Endodermal cell (in vitro differentiated cells): ENCODE data around the gene ATXN7L3. TPM values are rescaled to one million over a fixed set of nuclear protein-coding genes. Genes with fewer than 3 reads are reported as not detected.

Experiments
- DNase-seq: peaks from one replicate; pipeline ENCODE4 v3.0.0-alpha.2; 2017
- H3K27ac ChIP-seq: 2 replicates; pipeline ENCODE4 v1.5.1; 2013; ENCODE audit warnings: mild to moderate bottlenecking, low read depth, low read length, moderate library complexity
- H3K27me3 ChIP-seq: 2 replicates; pipeline ENCODE4 v1.6.1; 2013; ENCODE audit warnings: mild to moderate bottlenecking, low read length, moderate library complexity; ENCODE audit not compliant: insufficient read depth, control insufficient read depth, poor library complexity, severe bottlenecking
- H3K36me3 ChIP-seq: 2 replicates; pipeline ENCODE4 v1.7.0; 2013; ENCODE audit warnings: mild to moderate bottlenecking, low read length, moderate library complexity; ENCODE audit not compliant: control insufficient read depth, insufficient read depth
- H3K4me1 ChIP-seq: one replicate; pipeline ENCODE4 v1.7.0; 2013; ENCODE audit warnings: low read length; ENCODE audit not compliant: control insufficient read depth, insufficient read depth
- H3K4me3 ChIP-seq: 2 replicates; pipeline ENCODE4 v1.5.1; 2013; ENCODE audit warnings: mild to moderate bottlenecking, low read length, moderate library complexity
- H3K9ac ChIP-seq: 2 replicates; pipeline ENCODE4 v1.6.1; 2013; ENCODE audit warnings: mild to moderate bottlenecking, low read length, moderate library complexity; ENCODE audit not compliant: poor library complexity, severe bottlenecking; ENCODE audit errors: extremely low read depth
- H3K9me3 ChIP-seq: 2 replicates; pipeline ENCODE4 v1.6.1; 2013; ENCODE audit warnings: mild to moderate bottlenecking, low read length, moderate library complexity; ENCODE audit not compliant: control insufficient read depth
- H3K27ac Mint-ChIP-seq: 2 replicates; pipeline ENCODE4 v1.8.0; 2020; ENCODE audit warnings: mixed read lengths
- H3K27me3 Mint-ChIP-seq: 2 replicates; pipeline ENCODE4 v1.8.0; 2021; ENCODE audit warnings: mild to moderate bottlenecking, mixed read lengths; ENCODE audit not compliant: insufficient read depth
- H3K36me3 Mint-ChIP-seq: 2 replicates; pipeline ENCODE4 v1.8.0; 2020; ENCODE audit warnings: low read depth, mixed read lengths
- H3K4me1 Mint-ChIP-seq: 2 replicates; pipeline ENCODE4 v1.8.0; 2020; ENCODE audit warnings: mixed read lengths
- H3K4me3 Mint-ChIP-seq: 2 replicates; pipeline ENCODE4 v1.8.0; 2020; ENCODE audit warnings: mild to moderate bottlenecking, moderate library complexity, mixed read lengths
- H3K9me3 Mint-ChIP-seq: 2 replicates; pipeline ENCODE4 v1.8.0; 2020; ENCODE audit warnings: mild to moderate bottlenecking, mixed read lengths
- WGBS, 2 experiments: methylation state at CpG; one replicate each; pipeline versions ENCODE4 v1.1.5 to v1.1.7; 2013; ENCODE audit warnings: missing lambda C conversion rate in 2 of 2, mixed read lengths in 1 of 2; ENCODE audit not compliant: insufficient coverage in 1 of 2, insufficient read length in 1 of 2; 5-methylcytosine and 5-hydroxymethylcytosine counted together
- total RNA-seq, 2 donors: library from RNA; stranded (reverse); fragmentation: NEBNext Ultra II Directional in 1 of 2; extraction: Animal tissue kit (Norgen Biotek cat#: 25700) in 1 of 2; gene quantifications; 2 replicates in 1 of 2; 3 replicates in 1 of 2; pipeline ENCODE4 v1.2.1, GENCODE V29; 2021
- TF ChIP-seq, protein P1 (sequence below): fragments of 200-600 bp; sonication (generic); conservative IDR thresholded peaks from 2 replicates; pipeline ENCODE4 v1.5.0; 2021; ENCODE audit warnings: antibody characterized with exemption, mild to moderate bottlenecking

ATXN7L3 gene
- total RNA-seq, 2 donors from 2014 or later: 118 to 144 TPM

DNA sequence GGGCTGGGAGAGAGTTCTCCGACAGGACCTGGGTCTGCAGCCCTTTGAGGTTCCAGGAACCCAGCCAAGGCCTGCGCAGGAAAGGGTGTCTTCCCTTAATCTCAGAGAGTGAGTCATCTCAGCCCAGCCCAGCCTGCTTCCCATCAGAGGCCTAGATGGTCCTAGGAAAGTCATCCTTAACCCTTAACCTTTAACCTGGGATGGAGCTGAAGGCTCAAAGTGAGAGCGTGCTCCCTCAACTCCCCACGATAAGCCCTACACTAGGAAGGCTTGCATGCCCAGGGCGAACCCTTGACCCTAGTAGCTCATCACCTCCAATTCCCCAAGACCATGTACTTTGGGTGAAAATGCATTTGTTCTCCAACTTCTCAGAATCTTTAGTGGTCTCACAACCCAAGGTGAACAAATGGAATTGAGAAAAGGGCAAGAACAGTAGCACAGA, 4.8 kb upstream of the ATXN7L3 start:
- H3K27ac Mint-ChIP-seq: no peak overlapping the region
- peaks cover 8% of the 10 kb centered on the region for H3K4me1 ChIP-seq
- H3K4me3 ChIP-seq: no peak overlapping the region
- no peaks in the 10 kb centered on the region for H3K27me3 ChIP-seq
- peaks cover 33% of the 10 kb centered on the region for H3K36me3 ChIP-seq
- H3K9ac ChIP-seq: no peak overlapping the region
- no peaks in the 10 kb centered on the region for H3K9me3 ChIP-seq
- peaks cover 24% of the 10 kb centered on the region for H3K36me3 Mint-ChIP-seq
- H3K4me1 Mint-ChIP-seq: peaks cover 24% of the 10 kb centered on the region
- H3K27ac ChIP-seq: no peak overlapping the region
- no peak overlapping the region for H3K4me3 Mint-ChIP-seq
- H3K9me3 Mint-ChIP-seq: no peaks in the 10 kb centered on the region
- TF ChIP-seq, protein P1, sequence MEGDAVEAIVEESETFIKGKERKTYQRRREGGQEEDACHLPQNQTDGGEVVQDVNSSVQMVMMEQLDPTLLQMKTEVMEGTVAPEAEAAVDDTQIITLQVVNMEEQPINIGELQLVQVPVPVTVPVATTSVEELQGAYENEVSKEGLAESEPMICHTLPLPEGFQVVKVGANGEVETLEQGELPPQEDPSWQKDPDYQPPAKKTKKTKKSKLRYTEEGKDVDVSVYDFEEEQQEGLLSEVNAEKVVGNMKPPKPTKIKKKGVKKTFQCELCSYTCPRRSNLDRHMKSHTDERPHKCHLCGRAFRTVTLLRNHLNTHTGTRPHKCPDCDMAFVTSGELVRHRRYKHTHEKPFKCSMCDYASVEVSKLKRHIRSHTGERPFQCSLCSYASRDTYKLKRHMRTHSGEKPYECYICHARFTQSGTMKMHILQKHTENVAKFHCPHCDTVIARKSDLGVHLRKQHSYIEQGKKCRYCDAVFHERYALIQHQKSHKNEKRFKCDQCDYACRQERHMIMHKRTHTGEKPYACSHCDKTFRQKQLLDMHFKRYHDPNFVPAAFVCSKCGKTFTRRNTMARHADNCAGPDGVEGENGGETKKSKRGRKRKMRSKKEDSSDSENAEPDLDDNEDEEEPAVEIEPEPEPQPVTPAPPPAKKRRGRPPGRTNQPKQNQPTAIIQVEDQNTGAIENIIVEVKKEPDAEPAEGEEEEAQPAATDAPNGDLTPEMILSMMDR: no peak
- whole genome bisulfite sequencing, 2 experiments: 90 to 91% methylated on average over 2 to 5 of the region's 5 CpGs
- no peak for DNase-seq
- no peaks in the 10 kb centered on the region for H3K27me3 Mint-ChIP-seq

DNA sequence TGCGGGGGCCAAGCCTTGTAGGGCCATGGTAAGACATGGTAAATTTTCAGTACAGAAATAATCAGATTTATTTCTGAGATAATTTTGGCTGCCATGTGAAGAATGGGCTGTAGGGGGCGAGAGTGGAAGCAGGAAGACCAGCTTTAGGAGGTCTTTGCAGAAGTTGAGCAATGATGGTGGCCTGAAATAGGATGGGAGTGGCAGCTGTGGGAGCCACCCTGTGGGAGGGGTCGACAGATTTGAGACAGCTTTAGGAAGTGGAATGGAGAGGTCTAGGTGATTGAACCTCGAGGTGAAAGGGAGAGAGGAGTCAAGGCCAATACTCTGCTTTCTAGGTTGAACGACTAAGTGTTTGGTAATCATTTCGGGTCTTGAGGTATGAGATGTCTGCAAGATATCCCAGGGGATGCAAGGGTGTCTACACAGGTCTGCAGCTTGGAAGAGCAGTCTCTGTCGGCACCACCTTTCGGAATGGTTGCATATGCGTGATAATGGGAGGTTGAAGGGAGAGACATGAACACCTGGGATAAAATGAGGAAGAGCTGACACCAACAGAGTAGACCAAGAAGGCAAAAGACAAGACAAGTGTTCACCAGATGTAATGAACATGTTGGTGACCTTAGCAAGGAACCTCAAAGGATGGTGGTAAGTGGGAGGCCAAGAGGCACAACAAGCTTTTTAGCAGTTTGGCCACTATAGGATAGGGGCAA, 4.2 kb upstream of the ATXN7L3 start:
- Mint-ChIP-seq H3K27ac (peak overlapping the region; percentile 48), H3K4me3 (no peak overlapping the region), H3K4me1 (peaks cover 24% of the 10 kb centered on the region), H3K9me3 (no peaks in the 10 kb centered on the region), H3K36me3 (peaks cover 20% of the 10 kb centered on the region), H3K27me3 (no peaks in the 10 kb centered on the region)
- Histone ChIP-seq H3K36me3 (peaks cover 27% of the 10 kb centered on the region), H3K27ac (no peak overlapping the region), H3K9ac (no peak overlapping the region), H3K4me1 (peaks cover 8% of the 10 kb centered on the region), H3K4me3 (no peak overlapping the region), H3K9me3 (no peaks in the 10 kb centered on the region), H3K27me3 (no peaks in the 10 kb centered on the region)
- DNase-seq: peak; percentile 91
- TF ChIP-seq, protein P1: peak; percentile 86
- WGBS, 2 experiments: 59 to 76% methylated on average over 7 to 9 of the region's 9 CpGs

DNA sequence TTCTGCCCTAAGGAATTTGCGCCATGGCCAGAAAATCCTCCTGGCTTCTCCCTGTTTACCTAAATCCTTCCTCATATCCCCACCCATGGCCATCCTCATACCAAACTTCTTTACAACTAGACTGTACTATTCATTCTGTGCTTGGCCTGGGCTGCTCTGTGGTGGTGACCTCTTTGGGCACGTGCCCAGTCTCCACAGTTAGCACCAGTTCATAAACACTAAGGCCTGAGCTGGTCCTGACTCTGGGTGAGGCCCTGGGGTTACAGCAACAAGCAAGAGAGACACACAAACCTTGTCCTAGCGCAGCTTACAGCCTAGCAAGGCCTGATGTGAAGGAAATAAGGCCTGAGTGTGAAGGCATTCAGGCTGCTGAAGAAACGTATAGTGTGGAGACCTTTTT, 3.1 kb upstream of the ATXN7L3 start:
- TF ChIP-seq, protein P1: no peak
- H3K4me1 ChIP-seq: peaks cover 12% of the 10 kb centered on the region
- H3K27ac Mint-ChIP-seq: no peak overlapping the region

More for the DNA sequence above, 3.1 kb upstream of the ATXN7L3 start:
- Mint-ChIP-seq H3K9me3 (no peaks in the 10 kb centered on the region), H3K4me3 (no peak overlapping the region), H3K36me3 (peaks cover 15% of the 10 kb centered on the region), H3K27me3 (no peaks in the 10 kb centered on the region), H3K4me1 (peaks cover 31% of the 10 kb centered on the region)
- 90 to 96% methylated on average over 3 to 4 of the region's 4 CpGs for WGBS, 2 experiments
- no peak overlapping the region for H3K4me3 ChIP-seq
- peaks cover 19% of the 10 kb centered on the region for H3K36me3 ChIP-seq
- no peak for DNase-seq
- no peak overlapping the region for H3K27ac ChIP-seq
- H3K27me3 ChIP-seq: no peaks in the 10 kb centered on the region
- no peak overlapping the region for H3K9ac ChIP-seq
- H3K9me3 ChIP-seq: no peaks in the 10 kb centered on the region
